D341Med (cell line): ENCODE results near the gene KLHL3.

Experiments used
- DNase-seq: peaks from one replicate; pipeline ENCODE4 v3.0.0; 2012; ENCODE audit warnings: low spot score

The KLHL3 gene

GRCh38 chr5:137575847-137576246 is 160.0 kb downstream of the KLHL3 start:
- no peak for DNase-seq

DNA sequence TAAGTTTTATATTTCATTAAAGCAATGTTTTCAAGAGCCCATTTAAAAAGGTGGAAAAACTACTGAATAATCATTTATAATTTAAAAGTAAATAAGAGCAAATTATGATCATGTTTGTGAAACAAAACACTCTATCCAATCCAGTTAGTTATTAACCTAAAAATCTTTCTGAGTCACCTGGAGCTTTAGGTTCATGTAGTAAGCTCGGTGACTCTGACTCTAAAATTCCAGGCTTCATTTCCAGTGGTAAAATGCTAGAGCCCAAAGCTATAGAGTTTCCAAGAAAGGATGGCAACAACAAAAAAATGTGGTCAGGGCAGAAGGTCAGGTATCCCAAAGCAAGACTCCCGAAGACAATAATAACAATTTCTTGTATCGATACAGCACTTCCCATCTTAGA is 160.7 kb downstream of the KLHL3 start:
- no peak for DNase-seq

DNA sequence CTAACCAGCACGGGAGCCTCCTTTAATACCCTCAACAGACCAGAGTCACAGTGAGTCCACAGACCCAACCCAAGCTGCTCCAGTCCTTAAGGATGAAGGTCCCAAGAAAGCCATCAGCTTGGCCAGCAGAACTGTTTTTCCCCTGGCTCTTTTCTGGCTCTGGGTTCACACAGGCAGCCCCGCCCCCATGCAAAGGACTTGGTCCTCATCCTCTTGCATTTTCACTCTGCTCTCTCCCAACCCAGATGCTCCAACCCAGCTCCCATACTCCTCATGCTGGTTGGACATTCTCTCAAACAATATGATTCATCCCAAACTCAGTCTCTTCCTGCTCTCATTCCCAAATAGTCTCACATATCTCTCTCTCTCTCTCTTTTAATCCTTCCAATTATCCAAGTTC is 162.5 kb downstream of the KLHL3 start:
- DNase-seq = no peak

GRCh38 chr5:137572042-137572695 is 163.7 kb downstream of the KLHL3 start:
- DNase-seq = no peak

DNA sequence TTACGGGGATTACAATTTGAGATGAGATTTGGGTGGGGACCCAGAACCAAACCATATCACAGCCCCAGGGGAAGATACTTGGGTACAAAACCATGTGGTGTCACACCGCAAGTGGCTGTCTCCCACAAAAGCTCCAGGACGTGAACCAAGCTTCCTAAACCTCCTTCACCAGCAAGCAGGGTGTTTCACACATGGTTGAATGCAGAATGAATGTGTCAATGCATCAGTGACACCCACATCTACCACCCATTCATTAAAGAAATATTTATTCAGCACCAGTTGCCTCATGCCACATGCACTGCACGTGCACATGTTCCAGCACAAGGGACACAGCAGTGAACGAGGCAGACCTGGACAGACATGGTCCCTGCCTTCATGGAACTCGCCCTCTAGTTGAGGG is 165.8 kb downstream of the KLHL3 start:
- no peak for DNase-seq
